Effector memory CD8-positive, alpha-beta T cell (primary cell): ENCODE results near the gene OTUD5.
"Not testable (repeated sequence)": the region's sequence is repeated elsewhere in the genome, so short reads cannot be mapped to it uniquely, and the experiment has no call there.

Experiments used
- ATAC-seq: fragments of 150-1000 bp; cut with Tn5 transposase; replicated peaks from 2 replicates; pipeline ENCODE4 v1.10.0; 2021; ENCODE audit warnings: mild to moderate bottlenecking, moderate library complexity
- DNase-seq, 3 experiments: peaks; one replicate each; pipeline ENCODE4 v3.0.0; 2021
- H3K27ac Mint-ChIP-seq, 2 donors: one replicate each; pipeline ENCODE4 v1.8.0; 2022; ENCODE audit warnings: mild to moderate bottlenecking in 2 of 2, mixed read lengths in 2 of 2, moderate library complexity in 2 of 2
- H3K27me3 Mint-ChIP-seq, 2 donors: one replicate each; pipeline ENCODE4 v1.8.0; 2022; ENCODE audit warnings: mixed read lengths in 2 of 2
- H3K36me3 Mint-ChIP-seq: one replicate; pipeline ENCODE4 v1.8.0; 2022; ENCODE audit warnings: mild to moderate bottlenecking, moderate library complexity, mixed read lengths; ENCODE audit not compliant: insufficient read depth
- H3K4me1 Mint-ChIP-seq, 2 donors: one replicate each; pipeline ENCODE4 v1.8.0; 2022; ENCODE audit warnings: low read depth in 2 of 2, mixed read lengths in 2 of 2
- H3K4me3 Mint-ChIP-seq, 2 donors: one replicate each; pipeline ENCODE4 v1.8.0; 2022; ENCODE audit warnings: mild to moderate bottlenecking in 2 of 2, mixed read lengths in 2 of 2, moderate library complexity in 2 of 2
- H3K9me3 Mint-ChIP-seq, 2 donors: one replicate each; pipeline ENCODE4 v1.8.0; 2022; ENCODE audit warnings: mixed read lengths in 2 of 2

The OTUD5 gene

DNA sequence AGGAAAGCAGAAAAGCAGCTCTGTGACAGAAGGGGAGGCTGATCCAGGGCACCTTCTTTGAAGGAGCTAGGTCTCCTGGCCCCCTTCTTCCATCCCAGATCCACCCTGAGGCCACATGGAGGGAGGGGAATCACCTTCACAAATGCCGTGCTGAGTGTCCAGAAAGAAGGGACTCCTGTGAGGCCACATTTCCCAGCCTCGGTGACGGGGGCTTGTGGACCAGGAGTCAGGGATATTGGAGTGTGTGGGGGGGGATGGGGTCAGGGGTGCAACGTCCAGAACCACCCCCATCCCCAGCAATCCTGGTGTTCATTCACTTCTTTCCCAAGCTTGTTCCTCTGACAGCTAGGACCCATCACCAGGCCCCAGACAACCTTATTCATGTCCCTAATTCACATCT lies 64.5 kb downstream of the OTUD5 start:
- Mint-ChIP-seq H3K9me3 (no peaks in the 10 kb centered on the region), H3K36me3 (peaks cover 15% of the 10 kb centered on the region), H3K4me3 (no peak overlapping the region), H3K4me1 (peaks cover 13 to 16% of the 10 kb centered on the region in 2 donors), H3K27me3 (no peaks in the 10 kb centered on the region), H3K27ac (no peak overlapping the region)
- no peak for DNase-seq
- ATAC-seq: no peak

DNA sequence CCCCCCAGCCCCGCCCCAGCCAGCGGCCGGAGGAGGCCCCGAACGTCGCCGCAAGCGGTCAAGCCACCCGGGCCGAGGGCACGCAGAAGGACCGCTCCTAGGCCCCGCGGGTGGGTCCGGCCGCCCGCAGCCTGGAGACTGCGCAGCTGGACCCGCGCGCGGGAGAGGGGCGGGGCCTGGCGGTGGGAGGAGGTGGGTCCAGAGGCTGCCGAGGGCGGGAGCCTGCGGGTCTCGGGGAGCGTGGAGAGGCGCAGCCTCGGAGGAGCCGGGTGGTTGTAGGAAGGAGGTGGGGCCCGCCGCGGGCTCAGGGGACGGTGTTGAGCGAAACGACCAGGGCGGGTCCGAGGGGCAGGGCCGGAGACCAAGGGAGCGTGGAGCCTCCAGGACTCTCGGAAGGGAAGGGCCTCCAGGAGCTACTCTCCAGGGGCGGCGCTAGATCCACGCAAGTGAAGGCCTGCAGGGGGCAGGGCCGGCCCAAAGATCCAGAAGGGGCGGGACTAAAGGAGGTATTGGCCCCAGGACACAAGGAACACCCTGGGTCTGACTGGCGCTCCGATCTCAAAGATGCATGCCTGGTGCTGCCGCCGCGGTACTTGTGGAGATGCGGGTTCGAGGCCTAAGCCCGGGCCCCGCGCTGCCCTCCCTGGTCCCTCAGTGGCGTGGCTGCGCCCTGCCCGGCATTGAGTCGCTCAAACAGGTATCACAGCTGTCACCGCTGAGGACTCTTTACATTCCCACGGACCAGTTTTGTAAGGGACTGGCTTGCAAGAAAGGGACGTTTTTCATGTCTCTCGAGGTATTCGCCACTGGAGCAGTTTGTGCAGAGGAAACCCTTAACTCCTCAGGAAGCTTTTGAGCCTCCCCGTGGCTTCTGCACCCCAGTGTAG lies 65.8 kb downstream of the OTUD5 start:
- H3K4me3 Mint-ChIP-seq: peak overlapping the region; percentile 78 to 85
- ATAC-seq (peak; percentile 88), DNase-seq (peak; percentile 66 to 74 (median 68))
- peaks cover 3% of the 10 kb centered on the region for H3K36me3 Mint-ChIP-seq
- no peak overlapping the region for H3K27ac Mint-ChIP-seq
- no peaks in the 10 kb centered on the region for H3K9me3 Mint-ChIP-seq
- H3K4me1 Mint-ChIP-seq: peaks cover 8 to 13% of the 10 kb centered on the region in 2 donors
- H3K27me3 Mint-ChIP-seq: no peaks in the 10 kb centered on the region

DNA sequence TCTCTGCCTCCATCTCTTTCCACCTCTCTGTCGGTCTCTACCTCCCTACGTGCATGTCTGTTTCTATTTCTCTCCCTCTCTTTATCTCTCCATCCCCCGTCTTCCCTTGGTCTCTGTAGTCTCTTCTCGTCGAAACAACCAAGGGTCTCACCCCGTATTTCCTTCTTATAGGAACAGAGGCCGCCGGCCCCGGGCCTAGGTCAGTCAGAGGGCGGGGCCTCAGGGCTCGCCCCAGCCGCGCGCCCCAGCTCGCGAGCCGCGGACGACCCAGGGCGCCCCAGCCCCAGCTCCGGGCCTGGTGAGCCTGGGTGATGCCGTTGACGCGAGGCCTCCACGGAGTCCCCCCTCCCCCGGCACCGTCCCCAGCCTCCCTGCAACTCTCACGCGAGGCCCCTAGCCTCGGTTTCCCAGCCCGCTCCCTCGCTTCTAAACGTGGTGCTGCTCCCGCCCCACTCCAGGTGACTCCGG lies 66.4 kb downstream of the OTUD5 start:
- Mint-ChIP-seq H3K4me1 (peaks cover 7 to 10% of the 10 kb centered on the region in 2 donors), H3K27ac (peak overlapping the region in 1 of 2 donors; percentile 66), H3K4me3 (peak overlapping the region; percentile 78 to 85), H3K27me3 (no peaks in the 10 kb centered on the region), H3K36me3 (peaks cover 3% of the 10 kb centered on the region), H3K9me3 (no peaks in the 10 kb centered on the region)
- peak; percentile 38 for ATAC-seq
- DNase-seq: peak in 1 of 3 experiments; percentile 2

DNA sequence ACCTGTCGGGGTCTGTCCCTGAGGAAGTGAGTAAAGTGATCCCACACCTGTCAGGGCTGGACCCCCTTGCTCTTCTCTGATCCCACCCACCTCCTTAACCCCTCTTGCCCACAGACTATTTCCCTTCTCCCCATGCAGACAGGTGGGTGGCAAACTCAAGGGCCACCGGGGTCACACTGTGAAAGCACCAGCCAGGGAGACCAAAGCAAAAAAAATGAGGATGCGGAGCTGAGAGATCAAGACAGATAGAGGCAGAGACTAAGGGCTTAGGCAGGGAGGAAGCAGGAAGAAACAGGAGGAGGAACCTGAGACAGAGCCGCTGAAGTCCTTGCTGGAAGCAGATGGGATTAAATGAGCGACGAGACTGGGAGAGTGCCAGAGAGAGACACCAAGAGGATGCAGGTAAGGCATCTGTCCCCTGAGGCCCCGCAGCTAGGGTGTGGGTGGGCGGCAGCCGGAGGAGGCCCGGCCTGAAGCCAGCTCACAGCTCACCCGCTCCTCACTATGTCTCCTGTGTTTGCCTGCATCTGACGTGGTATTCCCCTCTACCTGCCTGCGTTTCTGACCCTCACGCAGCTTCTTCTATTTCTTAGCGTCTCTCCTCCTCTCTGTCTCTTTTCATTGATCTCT lies 67.0 kb downstream of the OTUD5 start:
- peaks cover 7 to 10% of the 10 kb centered on the region in 2 donors for H3K4me1 Mint-ChIP-seq
- peak overlapping the region; percentile 78 to 85 for H3K4me3 Mint-ChIP-seq
- no peaks in the 10 kb centered on the region for H3K9me3 Mint-ChIP-seq
- DNase-seq (no peak), ATAC-seq (no peak)
- H3K36me3 Mint-ChIP-seq: no peaks in the 10 kb centered on the region
- peak overlapping the region in 1 of 2 donors; percentile 66 for H3K27ac Mint-ChIP-seq
- H3K27me3 Mint-ChIP-seq: no peaks in the 10 kb centered on the region

DNA sequence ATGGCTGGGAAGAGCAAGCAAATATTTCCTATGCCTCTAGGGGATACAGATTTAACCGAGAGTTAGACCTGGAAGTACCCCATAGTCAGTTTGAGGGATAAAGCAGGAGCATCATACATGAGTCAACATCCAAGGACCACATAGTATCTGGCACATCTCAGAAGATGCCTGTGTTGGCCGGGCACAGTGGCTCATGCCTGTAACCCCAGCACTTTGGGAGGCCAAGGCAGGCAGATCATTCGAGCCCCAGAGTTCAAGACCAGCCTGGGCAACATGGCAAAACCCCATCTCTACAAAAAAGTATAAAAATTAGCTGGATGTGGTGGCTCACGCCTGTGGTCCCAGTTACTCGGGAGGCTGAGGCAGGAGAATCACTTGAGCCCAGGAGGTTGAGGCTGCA lies 70.8 kb downstream of the OTUD5 start:
- H3K4me3 Mint-ChIP-seq, H3K27me3 Mint-ChIP-seq, H3K36me3 Mint-ChIP-seq, DNase-seq, H3K9me3 Mint-ChIP-seq, H3K27ac Mint-ChIP-seq, ATAC-seq: not testable (repeated sequence)
- peaks cover 4 to 10% of the 10 kb centered on the region in 2 donors for H3K4me1 Mint-ChIP-seq

DNA sequence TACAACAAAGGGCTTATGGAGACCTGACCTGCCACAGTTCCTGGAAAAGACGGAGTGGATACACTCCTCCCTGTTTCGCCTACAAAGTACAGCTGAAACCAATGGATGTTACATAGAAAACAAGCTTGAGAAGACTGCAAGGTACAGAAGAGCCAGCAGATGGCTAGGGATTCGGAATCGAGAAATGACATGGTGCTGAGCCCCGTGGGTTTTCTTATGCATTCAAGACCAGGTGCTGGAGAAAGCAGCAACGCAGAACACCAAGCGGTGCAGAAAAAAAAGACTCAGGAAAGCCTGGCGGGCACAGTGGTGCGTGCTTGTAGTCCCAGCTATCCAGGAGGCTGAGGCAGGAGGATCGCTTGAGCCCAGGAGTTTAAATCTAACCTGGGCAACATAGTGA lies 73.7 kb downstream of the OTUD5 start:
- no peak overlapping the region for H3K4me3 Mint-ChIP-seq
- no peaks in the 10 kb centered on the region for H3K9me3 Mint-ChIP-seq
- H3K4me1 Mint-ChIP-seq: no peaks in the 10 kb centered on the region
- H3K36me3 Mint-ChIP-seq: no peaks in the 10 kb centered on the region
- no peak overlapping the region for H3K27ac Mint-ChIP-seq
- H3K27me3 Mint-ChIP-seq: no peaks in the 10 kb centered on the region
- ATAC-seq (no peak), DNase-seq (no peak)

DNA sequence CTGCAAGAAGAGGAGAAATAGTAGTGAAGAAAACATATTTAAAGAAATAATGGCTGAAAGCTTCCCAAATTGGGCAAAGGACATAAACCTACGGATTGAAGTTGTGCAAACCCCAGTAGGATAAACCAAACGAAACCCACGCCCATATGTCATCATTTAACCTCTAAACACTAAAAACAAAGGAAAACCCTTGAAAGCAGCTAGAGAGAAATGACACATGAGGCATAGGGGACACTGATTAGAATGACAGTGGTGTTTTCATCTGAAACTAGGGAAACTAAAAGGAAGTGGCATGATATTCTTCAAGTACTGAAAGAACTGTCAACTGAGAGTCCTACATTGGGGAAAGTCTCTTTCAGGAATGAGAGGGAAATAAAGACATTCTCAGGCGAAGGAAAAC lies 80.5 kb downstream of the OTUD5 start:
- H3K27me3 Mint-ChIP-seq, ATAC-seq, H3K27ac Mint-ChIP-seq, H3K9me3 Mint-ChIP-seq, H3K36me3 Mint-ChIP-seq, H3K4me3 Mint-ChIP-seq, DNase-seq, H3K4me1 Mint-ChIP-seq: not testable (repeated sequence)
